OCI-M2 (cell line): Measurements from ENCODE around the gene CLCN2.

Experiments
- DNase-seq: peaks from one replicate; lab custom pipeline; 2025; ENCODE audit not compliant: unreplicated experiment; lab: John Stamatoyannopoulos, UW

Gene CLCN2

DNA sequence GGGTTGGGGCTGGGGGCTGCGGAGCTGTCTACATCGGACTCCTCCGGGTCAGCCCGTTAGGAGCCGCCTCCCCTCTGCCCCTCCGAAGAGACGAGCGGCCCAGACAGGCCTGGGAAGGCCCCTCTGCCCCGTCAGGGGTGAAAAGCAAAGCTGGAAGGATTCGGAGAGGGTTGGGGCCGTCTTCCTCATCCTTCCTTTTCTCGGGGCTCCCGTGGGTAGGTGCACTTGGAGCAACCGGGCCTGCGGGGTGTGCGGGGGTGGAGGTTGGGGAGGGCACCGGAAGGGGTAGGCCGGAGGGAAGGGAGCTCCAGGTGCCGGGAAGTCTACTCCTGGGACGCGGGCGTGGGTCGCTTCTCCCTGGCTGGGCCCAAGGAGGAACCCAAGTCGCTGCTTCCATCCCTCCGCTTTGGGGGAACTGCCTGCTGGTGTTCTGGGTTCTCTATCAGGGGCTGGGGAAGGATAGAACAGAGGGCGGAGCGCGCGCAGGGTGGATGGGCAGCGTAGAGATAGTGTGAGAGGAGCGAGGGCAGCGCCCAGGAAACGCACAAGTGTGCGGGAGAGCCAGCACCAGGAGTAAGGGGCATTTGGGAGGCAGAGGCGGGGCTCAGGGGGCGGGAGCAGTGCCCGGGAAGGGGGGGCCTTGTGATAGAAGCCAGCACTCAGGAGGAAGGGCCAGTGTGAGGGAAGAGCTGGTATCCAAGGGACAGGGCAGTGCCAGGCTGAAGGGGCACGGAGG, 695 bp upstream of the CLCN2 start:
- DNase-seq, result no peak

DNA sequence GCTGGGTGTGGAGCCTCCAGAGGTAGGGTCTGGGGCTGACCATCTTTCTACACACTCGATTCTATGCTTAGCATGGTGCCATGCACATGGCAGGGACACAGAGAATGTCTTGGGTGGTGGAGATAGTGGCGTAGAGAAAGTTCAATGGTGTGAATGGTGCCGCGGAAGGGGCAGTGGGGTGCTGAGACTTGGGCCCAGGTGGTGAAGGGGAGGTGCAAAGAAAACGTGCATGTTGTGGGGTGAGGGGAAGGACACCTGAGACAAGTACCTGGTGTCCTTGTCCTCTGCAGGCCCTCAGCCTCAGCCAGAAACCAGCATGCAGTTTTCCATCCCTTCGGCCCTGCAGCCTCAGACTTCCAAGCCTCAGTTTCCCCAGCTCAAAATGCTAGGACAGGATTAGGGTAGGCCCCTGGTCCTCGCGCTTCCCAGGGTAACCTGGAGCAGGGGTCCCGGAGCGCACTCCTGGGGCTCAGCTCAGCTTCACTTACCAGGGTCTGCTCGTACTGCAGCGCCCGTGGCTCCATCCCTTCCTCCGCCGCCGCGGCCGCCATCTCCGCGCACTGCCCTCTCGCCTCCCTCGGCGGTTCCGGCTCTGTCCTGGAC, 375 bp downstream of the CLCN2 start:
- DNase-seq, result no peak

DNA sequence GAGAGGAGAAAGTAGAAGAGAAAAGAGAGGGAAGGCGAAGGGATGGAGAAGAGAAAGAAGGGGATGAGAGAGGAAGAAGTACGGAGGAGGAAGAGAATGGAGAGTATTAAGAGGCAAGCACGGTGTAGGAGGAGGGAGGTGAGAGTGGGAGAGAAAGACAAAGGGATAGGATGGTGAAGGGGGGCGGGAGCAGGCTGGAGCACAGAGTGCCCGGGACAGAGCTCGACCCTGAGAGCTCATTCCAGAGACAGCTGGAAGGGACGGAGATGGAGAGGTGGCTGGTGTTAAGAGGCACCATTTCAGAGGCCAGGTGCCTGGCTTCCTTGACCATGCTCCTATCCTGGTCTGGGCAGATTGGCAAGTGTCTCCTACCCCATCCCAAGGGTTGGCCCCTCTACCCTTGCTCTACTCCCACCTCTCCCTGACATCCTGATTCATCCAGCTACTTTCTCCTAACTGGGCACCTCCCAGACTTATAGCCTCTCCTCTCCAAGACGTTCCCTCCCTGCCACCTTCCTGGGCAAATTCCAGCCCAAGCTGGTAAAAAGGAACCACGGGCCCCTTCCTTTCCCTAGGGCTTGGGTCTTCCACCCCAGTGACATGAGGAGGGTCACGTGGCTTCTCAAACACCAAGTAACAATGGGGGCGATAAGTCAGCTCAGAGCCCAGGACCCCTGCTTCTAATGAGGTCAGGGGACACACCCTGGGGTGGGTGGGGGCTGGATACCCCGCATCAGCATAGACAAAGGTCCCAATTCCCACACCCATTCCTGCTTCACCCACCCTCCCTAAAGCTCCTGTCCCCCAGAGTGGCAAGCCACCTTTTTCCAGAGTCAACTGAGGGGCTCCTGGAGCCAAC, 1.1 kb downstream of the CLCN2 start:
- no peak for DNase-seq

DNA sequence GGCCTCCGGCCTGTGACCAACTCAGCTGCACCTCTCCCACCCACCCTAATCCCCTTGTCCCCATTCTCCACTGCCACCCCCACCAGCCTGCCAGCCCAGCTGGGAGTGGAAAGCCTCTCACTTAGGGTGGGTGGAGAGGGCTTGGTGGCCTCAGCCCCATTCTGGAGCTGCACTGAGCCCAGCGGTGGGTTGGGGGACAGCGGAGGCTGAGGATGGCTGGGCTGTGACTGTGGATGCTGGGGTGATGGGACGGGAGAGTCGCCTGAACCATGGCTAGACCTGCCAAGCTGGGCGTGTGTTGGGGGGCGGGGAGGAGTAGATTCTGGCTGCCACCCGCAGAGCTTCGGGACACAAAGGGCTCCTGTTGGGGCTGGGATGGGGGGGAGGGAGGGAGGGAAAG, 1.8 kb downstream of the CLCN2 start:
- DNase-seq, result no peak

DNA sequence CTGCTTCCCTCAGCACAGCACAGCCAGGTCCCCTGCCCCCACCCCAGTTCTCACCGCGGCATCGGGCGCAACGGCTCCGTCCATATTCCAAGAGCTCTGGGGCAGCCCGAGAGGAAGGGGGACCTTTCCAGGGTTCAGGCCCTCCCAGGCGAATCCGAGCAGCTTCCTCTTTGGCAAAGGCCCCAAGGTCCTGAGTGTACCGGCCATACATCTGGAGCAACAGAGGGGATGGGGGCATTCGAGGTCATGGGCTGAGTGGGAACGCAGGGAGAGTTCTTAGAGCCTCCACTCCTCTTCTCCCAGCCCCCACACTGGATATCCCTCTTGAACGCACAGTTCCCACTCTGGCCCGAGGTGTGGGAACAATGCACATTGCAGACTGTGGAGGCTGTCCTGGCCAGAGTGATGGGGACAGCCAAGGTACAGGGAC, 2.5 kb downstream of the CLCN2 start:
- no peak for DNase-seq

DNA sequence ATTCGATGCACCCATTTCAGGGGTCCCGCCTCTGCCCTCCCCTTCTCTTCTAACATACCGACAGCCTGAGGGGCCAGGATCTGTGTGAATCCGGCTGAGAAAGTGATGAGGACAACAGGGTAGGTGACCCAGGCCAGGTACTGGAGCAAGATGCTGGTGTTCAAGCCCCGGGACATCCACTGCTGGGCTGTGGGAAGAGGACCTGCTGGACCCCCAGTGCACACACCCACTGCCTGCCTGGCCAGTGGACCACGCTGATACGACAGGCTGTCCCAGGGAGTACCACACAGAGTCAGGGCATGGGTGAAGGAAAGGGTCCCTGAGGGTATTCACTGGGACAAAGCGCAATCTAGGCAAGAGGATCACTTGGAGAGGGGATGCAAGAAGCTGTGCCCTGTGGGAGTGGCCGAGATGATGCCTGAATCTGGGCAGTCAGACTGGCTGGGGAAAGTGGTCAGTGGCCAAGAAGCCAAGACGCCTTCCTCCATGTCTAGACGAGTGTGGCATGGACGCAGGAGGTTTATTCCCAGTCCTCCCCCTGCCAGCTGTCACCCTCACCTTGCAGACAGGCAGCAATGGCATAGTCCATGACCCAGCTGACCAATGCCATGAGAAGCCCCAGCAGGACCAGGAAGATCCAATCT, 3.2 kb downstream of the CLCN2 start:
- no peak for DNase-seq

DNA sequence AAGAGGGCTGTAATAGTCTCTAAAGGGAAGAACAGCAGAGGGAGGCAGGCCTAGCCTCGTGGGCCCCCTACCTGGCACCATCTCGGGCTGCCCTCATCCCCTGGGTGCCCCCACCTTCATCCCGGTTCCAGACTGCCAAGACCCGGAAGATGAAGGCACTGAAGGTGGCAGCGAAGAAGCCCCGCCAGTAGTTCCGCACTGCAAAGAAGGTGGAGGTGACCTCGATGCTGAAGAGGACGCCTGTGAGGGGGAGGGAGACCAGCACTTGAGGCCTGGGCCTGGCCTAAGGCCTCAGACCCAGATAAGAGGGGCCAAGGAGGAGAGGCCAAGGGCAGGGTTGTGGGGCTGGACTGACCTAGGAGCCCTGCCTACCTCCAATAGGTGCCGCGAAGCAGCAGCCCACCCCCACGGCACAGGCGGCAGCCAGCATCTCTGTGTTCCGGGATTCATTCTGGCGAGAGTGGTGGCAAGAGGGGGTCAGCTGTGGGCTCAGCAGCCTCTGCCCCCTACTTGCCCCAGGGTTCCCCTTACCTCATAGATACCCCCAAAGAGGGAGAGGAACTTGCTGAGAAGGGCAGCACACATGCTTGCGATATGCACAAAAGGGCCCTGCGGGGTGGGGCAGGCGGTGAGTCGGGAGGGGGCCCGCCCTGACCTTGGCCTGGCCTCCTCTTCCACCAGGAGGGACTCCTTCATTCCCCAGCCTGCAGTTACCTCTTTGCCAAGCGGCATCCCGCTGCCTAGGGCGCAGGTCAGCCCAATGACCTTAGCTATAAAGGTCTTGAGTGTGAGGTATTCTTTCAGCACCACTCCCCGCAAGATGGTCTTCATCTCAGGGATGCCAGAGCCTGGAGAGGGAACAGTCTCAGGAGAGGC, 3.9 kb downstream of the CLCN2 start:
- DNase-seq, result no peak

DNA sequence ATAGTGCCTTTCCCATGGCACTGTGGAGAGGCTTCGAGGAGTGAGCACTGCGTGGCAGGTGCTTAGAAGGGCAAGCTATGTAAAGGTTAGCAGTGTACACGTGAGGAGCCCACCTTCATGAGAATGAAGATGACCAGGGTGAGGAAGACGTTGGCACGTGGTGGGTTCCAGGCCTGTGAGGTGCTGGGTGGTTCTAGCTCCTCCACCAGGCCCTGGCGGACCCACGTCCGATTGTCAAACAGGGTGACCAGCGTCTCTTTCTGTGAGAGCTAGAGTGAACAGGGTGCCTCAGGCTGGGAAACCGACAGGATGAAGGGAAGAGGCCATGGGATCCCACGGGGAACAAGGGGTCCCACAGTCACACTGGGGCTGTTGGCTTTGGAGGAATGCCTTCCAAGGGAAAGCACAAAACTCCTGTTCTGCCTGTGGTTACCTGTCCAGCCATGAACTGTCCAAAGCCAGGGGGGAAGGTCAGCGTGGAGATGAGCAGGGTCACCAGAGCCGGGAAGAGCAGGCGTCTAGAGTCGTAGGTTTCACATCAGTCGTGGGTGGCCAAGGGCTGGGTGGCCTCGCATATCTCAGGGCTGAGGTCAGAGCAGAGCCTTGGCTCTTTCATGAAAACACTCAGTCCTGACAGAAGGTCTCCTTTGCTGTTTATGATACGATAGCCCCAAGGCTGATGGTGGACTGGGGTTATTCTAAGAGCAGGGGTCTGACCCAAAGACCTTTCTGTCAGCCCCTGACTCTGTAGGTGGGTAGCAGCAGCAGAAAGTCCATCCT, 6.0 kb downstream of the CLCN2 start:
- DNase-seq, result no peak

DNA sequence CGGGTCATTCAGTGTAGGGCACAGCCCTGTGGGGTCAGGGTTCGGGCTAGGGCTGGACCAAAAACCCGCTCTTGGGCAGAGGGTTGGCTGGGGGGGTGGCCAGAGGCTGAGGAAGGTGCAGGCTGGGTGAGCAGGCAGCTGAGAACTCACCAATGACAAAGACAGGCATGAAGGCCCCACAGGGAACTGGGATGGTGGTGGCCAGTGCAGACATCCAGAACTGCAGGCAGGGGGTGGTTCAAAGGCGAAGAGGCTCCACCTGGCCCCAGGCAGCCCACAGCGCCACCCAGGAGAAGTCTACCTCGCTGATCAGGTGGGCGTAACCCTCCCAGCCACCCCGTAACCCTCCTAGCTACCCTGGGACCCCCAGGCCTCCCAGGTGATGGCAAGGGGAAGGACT, 6.7 kb downstream of the CLCN2 start:
- DNase-seq, result no peak

DNA sequence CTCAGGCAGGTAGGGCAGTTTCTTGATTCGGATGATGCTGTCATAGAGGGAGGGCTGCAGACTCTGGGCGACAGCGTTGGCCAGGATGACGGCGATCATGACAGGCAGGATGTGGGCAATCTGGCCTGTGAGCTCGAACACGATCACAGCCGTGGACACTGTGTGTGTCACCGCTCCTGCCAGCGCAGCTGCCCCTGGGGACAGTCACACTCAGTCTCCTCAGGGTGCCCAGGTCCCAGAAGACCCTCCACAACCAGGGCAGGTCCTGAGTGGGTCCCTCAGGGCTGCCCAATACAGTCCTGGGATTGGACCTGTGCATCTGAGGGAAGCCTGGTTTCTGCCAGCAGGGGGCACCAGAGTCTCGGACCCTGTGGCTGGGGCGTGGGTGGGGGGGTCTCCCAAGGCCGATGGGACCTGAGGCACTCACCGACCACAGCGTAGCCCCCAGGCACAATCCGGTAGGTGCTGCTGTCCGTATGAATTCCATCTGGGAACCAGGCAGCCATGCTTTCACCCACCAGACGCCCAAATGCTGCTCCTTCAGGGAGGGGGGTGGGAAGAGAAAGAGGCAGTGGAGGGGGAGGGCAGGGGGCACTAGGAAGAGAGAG, 7.2 kb downstream of the CLCN2 start:
- DNase-seq, result no peak

DNA sequence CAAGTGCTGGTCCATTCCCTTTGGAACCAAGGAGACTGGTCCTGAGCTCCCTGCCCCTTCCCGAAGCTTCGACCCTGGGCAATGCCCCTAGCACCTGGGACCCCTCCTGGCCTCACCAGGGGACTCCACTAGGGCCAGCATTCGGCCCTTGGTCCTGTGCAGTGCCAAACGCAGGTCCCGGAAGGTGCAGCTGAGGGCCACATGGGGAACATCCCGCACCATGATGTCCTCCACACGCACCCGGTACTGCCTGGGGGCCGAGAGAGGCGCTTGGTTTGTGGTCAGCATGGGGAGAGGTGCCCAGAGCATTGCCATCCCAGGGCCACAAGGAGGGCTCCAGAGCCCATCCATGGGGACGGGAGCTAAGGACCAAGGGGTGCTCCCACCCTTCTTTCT, 7.9 kb downstream of the CLCN2 start:
- no peak for DNase-seq

DNA sequence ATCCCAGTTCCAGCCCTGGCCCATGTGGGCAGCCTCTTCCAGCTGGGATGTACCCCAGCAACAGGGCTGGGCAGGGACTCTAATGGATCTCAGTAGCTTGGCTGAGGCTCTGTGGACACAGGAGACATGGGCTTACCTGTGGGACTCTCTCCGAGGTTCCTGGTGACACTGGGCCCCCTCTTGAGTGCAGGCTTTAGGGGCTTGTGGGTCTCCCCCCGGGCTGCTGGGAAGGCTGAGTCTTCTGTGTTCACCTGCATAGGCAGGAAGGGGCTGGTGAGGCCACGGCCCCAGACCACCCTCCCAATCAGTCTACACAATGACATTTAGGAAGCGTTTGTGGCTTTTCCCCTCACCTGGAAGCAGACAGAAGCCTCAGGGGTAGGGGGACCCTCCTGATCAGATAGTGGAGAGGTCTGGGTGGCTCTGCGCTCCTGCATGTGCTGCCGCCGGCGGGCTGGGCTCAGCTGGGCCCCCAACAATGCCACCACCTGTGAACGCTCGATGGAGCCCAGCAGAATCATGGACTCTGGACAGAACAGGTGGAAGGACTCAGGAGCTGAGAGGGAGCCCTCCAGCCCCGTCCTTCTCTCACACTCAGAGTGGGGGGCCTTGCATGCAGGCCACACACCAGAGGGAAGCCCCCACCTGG, 8.4 kb downstream of the CLCN2 start:
- no peak for DNase-seq

DNA sequence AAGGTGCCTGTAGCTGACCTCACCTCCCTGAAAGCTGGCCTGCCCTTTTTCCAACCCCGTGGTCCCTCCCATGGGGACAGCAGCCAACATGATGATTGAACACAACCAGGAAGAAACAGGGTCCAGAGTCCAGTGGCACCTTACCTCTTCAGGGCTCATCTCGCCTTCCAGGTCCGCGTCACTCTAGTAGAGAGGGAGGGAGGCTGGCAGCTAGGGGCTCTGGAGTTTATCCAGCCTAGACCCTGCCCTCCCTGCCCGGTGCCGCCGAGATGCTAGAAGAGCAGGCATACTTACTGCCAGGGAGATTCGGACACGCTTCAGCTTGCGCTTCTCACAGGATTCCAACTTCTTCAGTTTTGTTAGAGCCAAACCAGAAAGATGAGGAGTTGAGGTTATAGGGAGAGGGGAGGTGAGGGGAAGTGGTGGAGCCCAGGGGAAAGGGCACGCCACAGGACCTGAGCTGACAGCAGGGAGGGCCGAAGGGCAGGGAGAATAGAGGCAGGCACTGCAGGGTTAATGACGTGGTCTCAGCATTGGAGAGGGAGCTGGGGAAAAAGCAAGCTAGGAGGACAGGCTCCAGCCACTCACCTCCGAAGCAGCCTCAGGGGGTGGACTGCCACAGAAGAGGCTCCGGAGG, 9.1 kb downstream of the CLCN2 start:
- DNase-seq, result no peak

DNA sequence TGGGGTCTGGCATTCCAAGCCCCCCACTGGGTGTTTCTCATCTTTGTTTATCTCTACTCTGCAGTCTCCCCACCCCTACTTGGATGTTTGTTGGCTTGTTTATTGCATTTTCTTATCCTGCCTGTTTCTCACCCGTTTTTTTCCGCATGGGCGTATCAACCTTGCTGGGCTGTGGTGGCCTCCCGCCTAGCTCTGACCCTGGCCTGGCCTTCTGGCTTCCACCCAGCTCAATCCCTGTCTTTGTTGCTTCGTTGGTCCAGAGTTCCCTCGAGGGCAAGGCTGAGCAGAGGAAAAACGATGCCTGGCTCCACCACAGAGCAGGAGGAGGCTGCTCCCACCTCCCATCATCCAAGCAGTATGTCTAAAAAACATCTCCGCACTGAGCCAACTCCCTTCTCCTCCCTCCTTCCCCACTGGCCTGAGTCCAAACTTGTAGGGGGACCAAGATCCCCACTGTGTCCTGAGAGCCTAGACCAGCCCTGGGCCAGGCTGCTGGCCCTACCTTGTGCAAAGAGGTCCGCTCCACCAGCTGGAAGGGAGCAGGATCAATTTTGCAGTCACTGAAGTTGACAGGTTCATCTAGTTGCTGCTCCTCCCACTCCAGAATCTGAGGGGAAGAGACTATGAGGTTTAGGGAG, 9.8 kb downstream of the CLCN2 start:
- DNase-seq, result no peak

DNA sequence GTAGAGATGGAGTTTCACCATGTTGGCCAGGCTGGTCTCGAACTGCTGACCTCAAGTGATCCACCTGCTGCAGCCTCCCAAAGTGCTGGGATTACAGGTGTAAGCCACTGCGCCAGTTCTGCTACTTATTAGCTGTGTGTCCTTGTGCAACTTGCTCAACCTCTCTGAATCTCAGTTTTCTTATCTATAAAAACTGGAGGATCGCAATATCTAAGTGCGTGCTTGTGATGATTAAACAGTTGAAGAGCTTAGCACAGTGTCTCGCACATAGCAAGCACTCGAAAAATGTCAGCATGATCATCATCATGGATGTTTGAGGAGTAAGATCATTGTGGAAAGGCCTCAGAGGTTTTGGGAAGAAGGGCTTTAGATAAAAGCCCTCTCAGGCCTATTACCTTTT, 10.8 kb downstream of the CLCN2 start:
- no peak for DNase-seq

DNA sequence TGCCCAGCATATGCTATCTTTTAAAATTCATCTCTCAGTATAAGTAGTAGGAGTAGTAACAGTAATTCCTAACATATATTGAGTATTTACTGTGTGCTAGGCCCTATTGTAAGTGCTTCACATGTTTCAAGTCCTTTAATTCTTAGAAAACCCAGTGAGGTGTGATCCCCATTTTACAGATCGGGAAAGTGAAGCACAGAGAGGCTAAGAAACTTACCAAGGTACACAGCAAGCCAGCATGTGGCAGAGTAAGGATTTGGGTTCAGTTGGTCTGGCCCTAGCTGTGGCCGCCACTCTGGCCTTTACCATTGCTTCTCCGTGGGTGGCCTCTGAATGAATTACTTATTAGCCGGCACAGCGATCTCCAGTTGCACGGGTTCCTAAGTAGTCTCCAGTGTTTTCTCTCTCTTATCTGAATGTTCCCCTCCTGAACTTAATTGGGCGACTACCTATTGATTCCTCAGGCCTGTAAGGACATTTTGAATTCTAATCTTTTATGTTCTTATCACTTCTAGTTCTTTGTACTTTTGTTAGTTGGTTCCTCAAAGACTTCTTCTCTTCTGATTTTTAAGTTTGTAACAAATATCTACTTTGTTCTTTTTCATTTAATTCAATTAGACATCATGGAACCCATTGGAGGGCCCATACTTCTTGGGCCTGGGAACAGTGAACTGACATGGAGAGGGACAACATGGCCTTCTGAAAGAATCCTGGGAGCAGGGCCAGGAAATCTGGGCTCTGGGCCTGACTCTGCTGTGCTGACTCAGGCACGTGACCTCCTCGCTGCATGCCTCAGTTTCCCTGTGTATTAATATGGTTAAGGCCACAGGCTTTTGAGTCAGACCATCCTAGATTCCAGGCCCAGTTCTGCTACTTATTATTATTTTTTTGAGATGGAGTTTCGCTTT, 11.6 kb downstream of the CLCN2 start:
- DNase-seq, result no peak

DNA sequence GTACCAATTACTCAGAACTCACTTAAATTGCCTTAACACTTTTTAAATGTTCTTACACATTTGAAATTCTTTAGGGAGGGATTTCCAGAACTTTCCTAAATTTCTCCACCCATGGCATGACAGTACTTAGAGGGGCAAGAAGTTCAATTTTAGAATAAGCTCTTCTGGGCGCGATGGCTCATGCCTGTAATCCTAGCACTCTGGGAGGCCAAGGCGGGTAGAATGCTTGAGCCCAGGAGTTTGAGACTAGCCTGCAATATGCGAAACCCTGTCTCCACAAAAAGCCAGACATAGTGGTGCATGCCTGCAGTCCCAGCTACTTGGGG, 13.4 kb downstream of the CLCN2 start:
- no peak for DNase-seq
